GM21390 (cell line): Measurements from ENCODE around the gene PCOLCE2.

Experiments
- ATAC-seq: cut with Tn5 transposase; IDR thresholded peaks from one replicate; pipeline ENCODE4 v1.9.1; 2021; ENCODE audit not compliant: unreplicated experiment

Gene PCOLCE2

GRCh38 chr3:142866841-142867631 lies 21.8 kb downstream of the PCOLCE2 start:
- ATAC-seq = no peak

GRCh38 chr3:142863930-142864920 lies 24.7 kb downstream of the PCOLCE2 start:
- no peak for ATAC-seq

GRCh38 chr3:142863010-142863817 lies 25.7 kb downstream of the PCOLCE2 start:
- ATAC-seq = no peak

DNA sequence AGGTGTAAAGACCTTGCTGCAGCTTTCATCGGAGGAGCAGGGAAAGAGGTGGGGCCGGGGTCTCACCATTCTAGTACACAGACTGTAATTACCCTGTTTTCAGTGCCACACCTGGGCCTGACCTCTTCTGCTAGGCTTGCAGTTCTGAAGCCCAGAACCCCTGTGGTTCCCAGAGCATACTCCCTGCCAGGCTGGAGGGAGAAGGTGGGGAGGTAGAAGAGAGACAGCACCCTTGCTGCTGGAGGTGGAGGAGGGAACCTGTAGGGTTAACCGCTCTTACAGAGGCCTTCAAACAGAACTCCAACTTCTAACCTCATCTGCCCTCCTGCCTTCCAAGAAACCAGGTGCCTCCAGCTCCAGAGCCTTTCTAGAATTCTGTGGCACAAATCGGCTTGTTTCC lies 27.0 kb downstream of the PCOLCE2 start:
- ATAC-seq = no peak

DNA sequence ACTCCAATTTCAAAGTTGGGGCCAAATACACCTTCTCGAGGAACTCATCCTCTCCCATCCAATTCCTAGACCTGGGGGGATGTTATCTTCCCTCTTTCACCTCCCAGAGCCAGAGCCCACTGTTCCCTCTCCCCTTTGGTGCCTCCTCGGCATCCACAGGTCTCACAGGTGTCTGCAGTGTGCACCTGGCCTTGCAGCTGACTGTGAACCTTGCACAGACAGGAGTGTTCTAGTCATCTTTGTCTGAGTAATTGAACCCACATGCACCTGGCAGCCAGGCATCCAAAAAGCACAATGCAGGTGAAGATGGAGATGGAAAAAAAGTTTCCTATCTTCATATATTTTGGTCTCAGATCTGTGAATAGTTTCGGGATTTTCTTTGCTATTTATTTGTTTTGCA lies 30.8 kb downstream of the PCOLCE2 start:
- no peak for ATAC-seq

- ATAC-seq = no peak
Observed at GRCh38 chr3:142857056-142857455, 31.8 kb downstream of the PCOLCE2 start.

- ATAC-seq = no peak
Observed at GRCh38 chr3:142853270-142854168, 35.4 kb downstream of the PCOLCE2 start.

DNA sequence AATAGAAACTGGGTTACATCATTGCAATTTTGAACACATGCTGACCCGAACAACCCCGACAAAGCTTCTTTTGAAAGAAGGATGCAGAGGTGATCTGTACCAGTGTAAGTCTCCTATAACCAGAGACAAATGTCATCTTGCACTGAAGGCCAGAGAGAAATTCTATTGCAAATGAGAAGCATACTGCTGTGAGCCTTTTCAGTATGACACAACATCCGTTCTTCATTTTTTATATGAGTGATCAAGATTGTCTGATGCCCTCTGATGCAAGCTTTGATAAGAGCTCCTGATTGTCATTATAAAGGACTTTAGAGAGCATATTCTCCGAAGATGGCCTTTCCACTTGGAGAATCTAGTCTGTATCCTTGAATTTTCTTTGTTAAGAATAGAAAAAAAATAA lies 36.9 kb downstream of the PCOLCE2 start:
- no peak for ATAC-seq

- ATAC-seq = no peak
Observed at GRCh38 chr3:142850395-142851023, 38.4 kb downstream of the PCOLCE2 start.

DNA sequence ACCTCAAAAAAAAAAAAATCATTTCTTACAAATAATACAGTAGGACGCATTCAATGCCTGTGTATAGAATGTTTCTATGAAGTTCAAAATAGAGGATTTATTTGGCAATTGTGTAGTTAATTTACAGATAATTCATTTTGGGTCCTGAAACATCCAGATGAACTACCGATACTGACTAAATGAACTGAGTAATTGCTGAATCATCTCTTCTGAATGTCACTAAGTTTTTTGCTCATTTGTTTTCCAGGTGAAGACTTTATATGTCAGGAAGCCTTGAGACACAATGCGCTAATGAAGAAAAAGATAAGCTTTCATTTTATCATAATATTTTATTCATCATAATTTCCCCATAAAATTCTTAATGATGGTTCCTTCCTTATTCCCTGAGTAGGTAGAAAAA lies 39.7 kb downstream of the PCOLCE2 start:
- no peak for ATAC-seq

DNA sequence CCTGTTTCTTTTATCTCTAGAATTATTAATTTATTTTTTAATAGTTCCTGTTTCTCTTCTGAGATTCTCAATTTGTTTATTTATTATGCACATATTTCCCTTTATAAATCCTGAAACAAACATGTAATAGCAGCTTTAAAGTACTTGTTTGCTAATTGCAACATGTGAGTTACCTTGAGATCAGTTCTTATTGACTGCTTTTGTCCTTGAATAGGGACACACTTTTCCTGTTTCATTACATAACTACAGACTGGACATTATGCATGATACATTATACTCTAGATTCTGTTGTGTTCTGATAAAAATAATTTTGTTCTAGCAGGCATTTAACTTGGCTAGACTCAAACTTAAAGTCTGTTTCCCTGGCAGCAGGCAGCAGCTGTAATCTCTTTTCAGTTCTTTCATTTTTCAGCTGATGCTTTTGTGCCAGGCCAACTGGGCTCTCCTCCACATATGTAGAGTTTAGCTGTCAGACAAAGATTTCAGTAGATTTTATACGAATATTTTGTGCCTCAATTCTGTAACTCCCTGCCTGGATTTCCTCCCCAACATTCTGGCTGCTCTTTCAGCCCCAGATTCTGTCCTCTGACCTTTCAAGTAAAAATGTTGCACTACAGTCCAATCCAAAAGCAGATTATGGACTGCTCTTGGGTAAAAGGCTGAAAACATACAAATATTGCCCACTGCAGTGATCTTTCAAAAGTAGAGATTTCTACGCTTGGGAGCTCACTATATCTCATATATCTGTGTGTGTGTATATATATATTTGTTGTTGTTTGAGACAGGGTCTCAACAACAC lies 41.9 kb downstream of the PCOLCE2 start:
- no peak for ATAC-seq

- no peak for ATAC-seq
Observed at GRCh38 chr3:142844339-142844977, 44.4 kb downstream of the PCOLCE2 start.

DNA sequence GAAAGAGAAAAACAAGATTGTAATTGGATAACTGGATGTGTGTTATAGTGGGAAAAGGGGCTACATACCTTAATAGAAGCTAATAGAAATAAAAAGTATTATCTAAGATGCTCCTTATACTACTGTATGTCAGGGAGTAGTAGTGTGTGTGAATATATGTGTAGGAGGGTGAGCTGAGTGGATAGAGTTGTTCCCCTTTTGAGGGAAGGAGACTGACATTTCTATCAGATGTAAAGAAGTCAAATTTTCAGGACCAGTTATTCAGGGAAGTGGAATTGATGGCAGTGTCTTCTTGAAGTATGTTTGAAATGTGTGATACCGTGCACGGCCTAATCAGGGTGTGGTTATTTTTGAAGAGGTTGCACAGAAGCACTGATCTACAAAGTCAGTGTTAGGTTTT lies 49.1 kb downstream of the PCOLCE2 start:
- ATAC-seq = no peak

GRCh38 chr3:142837526-142837925 lies 51.4 kb downstream of the PCOLCE2 start:
- no peak for ATAC-seq

GRCh38 chr3:142828703-142829305 lies 60.1 kb downstream of the PCOLCE2 start:
- peak; percentile 99 for ATAC-seq

GRCh38 chr3:142819179-142819578 lies 69.7 kb downstream of the PCOLCE2 start:
- no peak for ATAC-seq

DNA sequence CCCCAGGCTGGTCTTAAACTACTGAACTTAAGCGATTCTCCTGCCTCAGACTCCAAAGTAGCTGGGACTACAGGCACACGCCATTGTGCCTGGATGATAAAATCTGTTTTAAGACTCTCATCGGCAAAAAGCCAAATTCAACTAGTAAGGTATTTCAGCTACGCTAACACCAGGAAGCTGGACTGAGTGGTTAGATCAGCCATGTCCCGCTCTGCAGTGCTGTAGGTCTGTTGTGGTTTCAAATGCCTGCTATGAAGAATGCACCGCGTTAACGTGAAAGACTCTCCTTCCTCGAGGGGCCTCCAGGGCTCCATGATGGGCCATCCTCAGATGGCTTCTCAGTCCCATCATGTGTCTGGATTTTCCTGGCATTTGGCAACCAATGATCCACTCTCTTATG lies 70.2 kb downstream of the PCOLCE2 start:
- ATAC-seq = no peak

DNA sequence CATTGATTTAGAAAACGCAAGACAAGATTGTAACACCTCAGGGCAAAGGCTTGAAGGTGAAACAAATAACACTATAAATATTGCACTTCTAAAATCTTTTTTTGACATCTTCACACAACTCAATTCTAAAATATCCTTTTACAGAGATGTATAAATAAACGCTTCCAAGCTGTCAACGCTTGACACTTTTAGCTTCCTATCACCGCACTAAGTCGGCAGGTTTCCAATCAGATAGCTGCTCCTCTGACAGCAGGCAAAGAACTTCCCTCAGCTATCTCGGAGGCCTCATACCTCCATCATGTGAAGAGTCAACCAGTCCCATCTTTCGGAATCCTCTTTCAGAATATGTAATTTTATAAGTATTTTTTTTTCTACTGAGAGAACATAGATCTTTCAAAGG lies 71.0 kb downstream of the PCOLCE2 start:
- no peak for ATAC-seq
